ENCODE data around the gene EDAR. TPM values are rescaled to one million over a fixed set of nuclear protein-coding genes. Genes with fewer than 3 reads are reported as not detected.

EDAR gene
- total and polyA plus RNA-seq, 2 of the 8 experiments (the other 6 are each of a cell fraction or from before 2014, with no cell fraction given), result not detected

- TF ChIP-seq KDM4A (IDR thresholded peaks at IDR 0.05; ENCODE audit: low read depth, low read length, severe bottlenecking), result no peak
- TF ChIP-seq POLR2A (IDR thresholded peaks at IDR 0.05; ENCODE audit: control extremely low read depth in 1 of 2, low read depth in 2 of 2, low read length in 2 of 2), result no peak
- no peak for TF ChIP-seq JUN (IDR thresholded peaks at IDR 0.05; ENCODE audit: low read depth, low read length)
- no peak for TF ChIP-seq ASH2L (IDR thresholded peaks at IDR 0.05; ENCODE audit: low read length)
- no peak for TF ChIP-seq SP1 (IDR thresholded peaks at IDR 0.05; ENCODE audit: low read depth, low read length)
- TF ChIP-seq SP4 (IDR thresholded peaks at IDR 0.05; ENCODE audit: low read length), result no peak
These were observed 111.5 kb downstream of the EDAR start (continued) for GRCh38 chr2:108877506-108877905.

Measured in H1 (cell line).